Vagina (tissue), 2 donors: ENCODE results near the gene SMARCC2.

Experiments
- POLR2A ChIP-seq, 2 donors: fragments of 450-650 bp; IDR thresholded peaks; one replicate each; pipeline ENCODE4 v1.6.1; 2017; ENCODE audit warnings: antibody characterized with exemption in 2 of 2, mild to moderate bottlenecking in 2 of 2, moderate library complexity in 2 of 2
- TF ChIP-seq, protein P1 (sequence below), 3 experiments: fragments of 450-650 bp in 2 of 3; fragments of 200-600 bp in 1 of 3; sonication (generic) in 1 of 3; IDR thresholded peaks; one replicate each; pipeline ENCODE4 v1.5.1; 2017 to 2019; ENCODE audit warnings: antibody characterized with exemption in 3 of 3, mild to moderate bottlenecking in 2 of 3, moderate library complexity in 2 of 3

DNA sequence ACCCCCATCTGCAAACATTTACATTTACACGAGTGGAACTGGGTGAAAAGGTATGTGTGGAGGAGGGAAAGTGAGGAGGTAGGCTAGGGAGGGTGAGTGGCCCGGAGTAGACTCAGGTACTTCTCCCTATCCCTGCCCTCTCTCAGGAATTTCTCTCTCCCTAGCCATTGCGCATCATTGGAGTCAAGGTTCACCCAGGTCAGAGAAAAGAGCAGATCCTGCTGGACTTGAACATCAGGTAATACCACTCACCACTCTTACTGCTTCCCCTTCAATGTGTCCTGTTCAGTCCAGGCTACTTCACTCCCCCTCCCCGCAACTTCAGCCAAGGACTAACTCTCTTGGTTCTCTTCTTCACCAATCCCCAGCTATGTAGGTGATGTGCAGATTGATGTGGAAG is 58.4 kb downstream of the SMARCC2 start:
- TF ChIP-seq, protein P1, sequence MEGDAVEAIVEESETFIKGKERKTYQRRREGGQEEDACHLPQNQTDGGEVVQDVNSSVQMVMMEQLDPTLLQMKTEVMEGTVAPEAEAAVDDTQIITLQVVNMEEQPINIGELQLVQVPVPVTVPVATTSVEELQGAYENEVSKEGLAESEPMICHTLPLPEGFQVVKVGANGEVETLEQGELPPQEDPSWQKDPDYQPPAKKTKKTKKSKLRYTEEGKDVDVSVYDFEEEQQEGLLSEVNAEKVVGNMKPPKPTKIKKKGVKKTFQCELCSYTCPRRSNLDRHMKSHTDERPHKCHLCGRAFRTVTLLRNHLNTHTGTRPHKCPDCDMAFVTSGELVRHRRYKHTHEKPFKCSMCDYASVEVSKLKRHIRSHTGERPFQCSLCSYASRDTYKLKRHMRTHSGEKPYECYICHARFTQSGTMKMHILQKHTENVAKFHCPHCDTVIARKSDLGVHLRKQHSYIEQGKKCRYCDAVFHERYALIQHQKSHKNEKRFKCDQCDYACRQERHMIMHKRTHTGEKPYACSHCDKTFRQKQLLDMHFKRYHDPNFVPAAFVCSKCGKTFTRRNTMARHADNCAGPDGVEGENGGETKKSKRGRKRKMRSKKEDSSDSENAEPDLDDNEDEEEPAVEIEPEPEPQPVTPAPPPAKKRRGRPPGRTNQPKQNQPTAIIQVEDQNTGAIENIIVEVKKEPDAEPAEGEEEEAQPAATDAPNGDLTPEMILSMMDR (IDR thresholded peaks at IDR 0.05), result no peak
- no peak for TF ChIP-seq POLR2A (IDR thresholded peaks at IDR 0.05)
